Tibial nerve (tissue), 4 donors: ENCODE results near the gene SLC39A11.

Experiments used
- EP300 ChIP-seq, 2 donors: sonication (generic); formaldehyde crosslinking; IDR thresholded peaks; one replicate each; pipeline ENCODE4 v1.6.1; 2017; ENCODE audit warnings: antibody characterized with exemption in 2 of 2, mild to moderate bottlenecking in 1 of 2
- TF ChIP-seq, protein P1 (sequence below), 5 experiments: fragments of 200-600 bp in 3 of 5; fragments of 450-650 bp in 2 of 5; sonication (generic) in 3 of 5; IDR thresholded peaks; one replicate each; pipeline ENCODE4 v1.5.1; 2016 to 2019; ENCODE audit warnings: antibody characterized with exemption in 5 of 5, mild to moderate bottlenecking in 3 of 5, moderate library complexity in 2 of 5

DNA sequence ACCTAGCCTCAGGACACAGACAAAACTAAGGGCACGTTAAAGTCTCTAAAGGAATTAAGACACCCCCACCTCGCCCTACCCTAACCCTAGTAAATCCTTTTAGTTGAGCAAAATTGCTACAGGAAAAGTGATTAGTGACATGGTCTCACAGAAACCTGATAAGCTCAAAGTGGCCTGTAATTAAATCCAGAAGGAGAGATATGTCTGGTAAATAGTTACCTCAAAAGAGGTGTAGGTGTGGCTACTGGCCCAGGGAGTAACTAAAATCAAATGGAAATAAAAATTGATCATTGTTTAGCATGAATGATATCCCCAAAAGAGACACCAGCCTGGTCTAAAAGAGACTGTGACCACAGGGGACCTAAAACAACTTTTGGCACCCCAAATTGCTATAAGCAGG, 168.3 kb downstream of the SLC39A11 start:
- TF ChIP-seq, protein P1, sequence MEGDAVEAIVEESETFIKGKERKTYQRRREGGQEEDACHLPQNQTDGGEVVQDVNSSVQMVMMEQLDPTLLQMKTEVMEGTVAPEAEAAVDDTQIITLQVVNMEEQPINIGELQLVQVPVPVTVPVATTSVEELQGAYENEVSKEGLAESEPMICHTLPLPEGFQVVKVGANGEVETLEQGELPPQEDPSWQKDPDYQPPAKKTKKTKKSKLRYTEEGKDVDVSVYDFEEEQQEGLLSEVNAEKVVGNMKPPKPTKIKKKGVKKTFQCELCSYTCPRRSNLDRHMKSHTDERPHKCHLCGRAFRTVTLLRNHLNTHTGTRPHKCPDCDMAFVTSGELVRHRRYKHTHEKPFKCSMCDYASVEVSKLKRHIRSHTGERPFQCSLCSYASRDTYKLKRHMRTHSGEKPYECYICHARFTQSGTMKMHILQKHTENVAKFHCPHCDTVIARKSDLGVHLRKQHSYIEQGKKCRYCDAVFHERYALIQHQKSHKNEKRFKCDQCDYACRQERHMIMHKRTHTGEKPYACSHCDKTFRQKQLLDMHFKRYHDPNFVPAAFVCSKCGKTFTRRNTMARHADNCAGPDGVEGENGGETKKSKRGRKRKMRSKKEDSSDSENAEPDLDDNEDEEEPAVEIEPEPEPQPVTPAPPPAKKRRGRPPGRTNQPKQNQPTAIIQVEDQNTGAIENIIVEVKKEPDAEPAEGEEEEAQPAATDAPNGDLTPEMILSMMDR (IDR thresholded peaks at IDR 0.05), result no peak
- no peak for TF ChIP-seq EP300 (IDR thresholded peaks at IDR 0.05)
